CD4-positive, alpha-beta T cell (primary cell): ENCODE results near the gene PAGR1. TPM values are rescaled to one million over a fixed set of nuclear protein-coding genes. Genes with fewer than 3 reads are reported as not detected.
A peak's percentile ranks its signal among the peaks of the same experiment; 100 is the strongest.

ENCODE experiments used
- ATAC-seq: fragments of 200-7000 bp; cut with Tn5 transposase; one replicate; pipeline ENCODE4 v1.10.0; 2022; ENCODE audit warnings: mild to moderate bottlenecking; ENCODE audit not compliant: poor library complexity
- CTCF ChIA-PET: fragments of 350-600 bp; sonication (Branson Sonifier 250); formaldehyde crosslinking; loops from one replicate; lab custom pipeline; 2021; ENCODE audit warnings: antibody characterized with exemption, inconsistent platforms; lab: Charles Lee
- POLR2A ChIA-PET: fragments of 350-600 bp; sonication (Branson Sonifier 250); formaldehyde crosslinking; loops from one replicate; lab custom pipeline; 2021; ENCODE audit warnings: antibody characterized with exemption, inconsistent platforms; lab: Charles Lee
- DNase-seq, 14 experiments: peaks; one replicate each; pipeline ENCODE4 v3.0.0-alpha.2; 2013 to 2020; ENCODE audit warnings: mixed read lengths in 2 of 14
- H3K27ac ChIP-seq, 2 donors: one replicate each; pipeline versions ENCODE4 v1.5.1 to v1.7.0; 2013; ENCODE audit warnings: low read length in 2 of 2, low read depth in 1 of 2, mild to moderate bottlenecking in 1 of 2
- H3K27me3 ChIP-seq, 2 experiments: 1 replicate in 1 of 2; 2 replicates in 1 of 2; pipeline versions ENCODE4 v1.6.1 to v1.7.0; 2013; ENCODE audit warnings: low read length in 2 of 2, control low read depth in 1 of 2, mild to moderate bottlenecking in 1 of 2, moderate library complexity in 1 of 2; ENCODE audit not compliant: insufficient read depth in 2 of 2, control insufficient read depth in 1 of 2
- H3K36me3 ChIP-seq: one replicate; pipeline ENCODE4 v1.6.1; 2013; ENCODE audit warnings: low read length, control low read depth; ENCODE audit not compliant: insufficient read depth
- H3K4me1 ChIP-seq: one replicate; pipeline ENCODE4 v1.6.1; 2013; ENCODE audit warnings: low read length, control low read depth; ENCODE audit not compliant: insufficient read depth
- H3K4me3 ChIP-seq: one replicate; pipeline ENCODE4 v1.5.1; 2013; ENCODE audit warnings: mild to moderate bottlenecking, low read length, moderate library complexity
- H3K9me3 ChIP-seq, 2 experiments: 1 replicate in 1 of 2; 2 replicates in 1 of 2; pipeline versions ENCODE4 v1.6.1 to v1.7.0; 2013; ENCODE audit warnings: low read length in 2 of 2, mild to moderate bottlenecking in 2 of 2, control low read depth in 1 of 2, moderate library complexity in 1 of 2; ENCODE audit not compliant: control insufficient read depth in 1 of 2, insufficient read depth in 1 of 2
- H3K27ac Mint-ChIP-seq: one replicate; pipeline ENCODE4 v1.8.0; 2020; ENCODE audit warnings: mixed read lengths
- H3K27me3 Mint-ChIP-seq: one replicate; pipeline ENCODE4 v1.8.0; 2021; ENCODE audit warnings: mixed read lengths
- H3K36me3 Mint-ChIP-seq: one replicate; pipeline ENCODE4 v1.8.0; 2021; ENCODE audit warnings: low read depth, mixed read lengths
- H3K4me1 Mint-ChIP-seq: one replicate; pipeline ENCODE4 v1.8.0; 2021; ENCODE audit warnings: low read depth, mixed read lengths
- H3K4me3 Mint-ChIP-seq: one replicate; pipeline ENCODE4 v1.8.0; 2020; ENCODE audit warnings: mild to moderate bottlenecking, mixed read lengths
- H3K9me3 Mint-ChIP-seq: one replicate; pipeline ENCODE4 v1.8.0; 2020; ENCODE audit warnings: mixed read lengths
- intact Hi-C, 2 experiments: fragments of 100-400 bp; cut with DNase I in 1 of 2; cut with micrococcal nuclease in 1 of 2; formaldehyde crosslinking; loops; one replicate each; pipeline versions ENCODE4 v1.15.1 to v1.9.0; 2023 to 2025; cut with DNase I, micrococcal nuclease
- polyA plus RNA-seq, 2 donors: library from polyadenylated mRNA; unstranded; fragments of 120-200 nt; gene quantifications; one replicate each; pipeline ENCODE4 v1.2.1, GENCODE V29; 2013
- total RNA-seq, 174 experiments: library from RNA in 2 of 174; stranded (reverse) in 2 of 174; gene quantifications; one replicate each; pipeline ENCODE4 v1.2.3 and lab custom pipeline; 2021 to 2026
- TF ChIP-seq, protein P1 (sequence below): fragments of 200-600 bp; IDR thresholded peaks from one replicate; pipeline ENCODE4 v1.8.0; 2022; ENCODE audit warnings: antibody characterized with exemption, mild to moderate bottlenecking

The PAGR1 gene
- total RNA-seq (10 to 100 TPM; 20.3 TPM), total RNA-seq (lab: John Stamatoyannopoulos, UW) (3.8 to 36.5 (median 20.8) reads per million in 172 experiments)
- 31.7 TPM for polyA plus RNA-seq (2013, experiment 1 of 2)
- polyA plus RNA-seq (2013, experiment 2 of 2) = 27.5 TPM

- H3K4me3 ChIP-seq = peak within 1 kb of the TSS; percentile 95
- peak within 1 kb of the TSS; percentile 97 for H3K4me3 Mint-ChIP-seq
- TF ChIP-seq, protein P1, sequence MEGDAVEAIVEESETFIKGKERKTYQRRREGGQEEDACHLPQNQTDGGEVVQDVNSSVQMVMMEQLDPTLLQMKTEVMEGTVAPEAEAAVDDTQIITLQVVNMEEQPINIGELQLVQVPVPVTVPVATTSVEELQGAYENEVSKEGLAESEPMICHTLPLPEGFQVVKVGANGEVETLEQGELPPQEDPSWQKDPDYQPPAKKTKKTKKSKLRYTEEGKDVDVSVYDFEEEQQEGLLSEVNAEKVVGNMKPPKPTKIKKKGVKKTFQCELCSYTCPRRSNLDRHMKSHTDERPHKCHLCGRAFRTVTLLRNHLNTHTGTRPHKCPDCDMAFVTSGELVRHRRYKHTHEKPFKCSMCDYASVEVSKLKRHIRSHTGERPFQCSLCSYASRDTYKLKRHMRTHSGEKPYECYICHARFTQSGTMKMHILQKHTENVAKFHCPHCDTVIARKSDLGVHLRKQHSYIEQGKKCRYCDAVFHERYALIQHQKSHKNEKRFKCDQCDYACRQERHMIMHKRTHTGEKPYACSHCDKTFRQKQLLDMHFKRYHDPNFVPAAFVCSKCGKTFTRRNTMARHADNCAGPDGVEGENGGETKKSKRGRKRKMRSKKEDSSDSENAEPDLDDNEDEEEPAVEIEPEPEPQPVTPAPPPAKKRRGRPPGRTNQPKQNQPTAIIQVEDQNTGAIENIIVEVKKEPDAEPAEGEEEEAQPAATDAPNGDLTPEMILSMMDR = peak; percentile 97
- peaks cover 23% of the 10 kb centered on the region for H3K36me3 ChIP-seq
- no peaks in the 10 kb centered on the region for H3K27me3 Mint-ChIP-seq
- no peaks in the 10 kb centered on the region for H3K9me3 Mint-ChIP-seq
- ATAC-seq (peak; percentile 73), DNase-seq (peak; percentile 97 to 100 (median 98))
- intact Hi-C loops = loop anchor here (1.0 to 2.0 kb wide), 9 partner anchors 9 to 181 kb away; partner anchors contain the start of genes CDIPT (in 1 of the 2), INO80E (in 1 of the 2) and KIF22 (in 1 of the 2)
- H3K36me3 Mint-ChIP-seq = peaks cover 49% of the 10 kb centered on the region
- ChIA-PET CTCF (interaction anchor here (0.5 to 4.0 kb wide), 19 partner anchors 9 to 146 kb away, joined by 3 to 75 read pairs (median 4); partner anchors contain the start of genes CDIPT, KIF22, MAZ and TMEM219), POLR2A (interaction anchor here (0.6 to 10.4 kb wide), 25 partner anchors 11 to 555 kb away, joined by 3 to 190 read pairs (median 4); partner anchors contain the start of genes ASPHD1, CDIPT, KCTD13 and KIF22)
- H3K4me1 ChIP-seq = peaks cover 92% of the 10 kb centered on the region
- peak within 1 kb of the TSS; percentile 90 for H3K27ac Mint-ChIP-seq
- no peaks in the 10 kb centered on the region for H3K9me3 ChIP-seq
- H3K27ac ChIP-seq = peak within 1 kb of the TSS; percentile 84 to 94
- no peaks in the 10 kb centered on the region for H3K27me3 ChIP-seq
- peaks cover 83% of the 10 kb centered on the region for H3K4me1 Mint-ChIP-seq
Observed at GRCh38 chr16:29815793-29816693, at the start of gene PAGR1. PAGR1 (plus strand) TSS chr16:29816152; CDS start chr16:29816526, 374 bp downstream.

DNA sequence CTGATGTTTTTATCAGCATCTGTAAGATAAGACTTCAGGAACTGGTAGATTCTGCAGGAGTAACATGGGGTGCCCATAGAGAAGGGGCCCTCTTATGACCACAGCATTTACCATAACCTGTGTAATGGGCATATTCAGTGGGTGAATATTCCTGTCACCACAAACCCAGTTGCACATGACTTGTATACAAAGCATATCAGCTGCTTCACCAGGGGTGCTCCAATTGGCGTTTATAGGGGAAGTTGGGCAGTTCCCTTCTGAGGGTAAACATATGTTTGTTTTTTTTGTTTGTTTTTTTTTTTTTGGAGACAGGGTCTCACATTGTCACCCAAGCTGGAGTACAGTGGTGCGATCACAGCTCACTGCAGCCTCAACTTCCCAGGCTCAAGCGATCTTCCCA is 49.4 kb upstream of the PAGR1 start:
- Histone ChIP-seq H3K9me3 (no peaks in the 10 kb centered on the region), H3K27me3 (no peaks in the 10 kb centered on the region), H3K36me3 (no peaks in the 10 kb centered on the region), H3K4me1 (peaks cover 3% of the 10 kb centered on the region), H3K4me3 (no peak overlapping the region), H3K27ac (no peak overlapping the region)
- TF ChIP-seq, protein P1 = no peak
- Mint-ChIP-seq H3K27me3 (no peaks in the 10 kb centered on the region), H3K4me1 (peaks cover 9% of the 10 kb centered on the region), H3K36me3 (no peaks in the 10 kb centered on the region), H3K9me3 (no peaks in the 10 kb centered on the region), H3K4me3 (no peak overlapping the region), H3K27ac (no peak overlapping the region)
- intact Hi-C loops = no loop called here
- ATAC-seq = no peak
- ChIA-PET CTCF (interaction anchor here (0.7 kb wide), 1 partner anchor 41 kb away, joined by 3 read pairs; no protein-coding TSS in a partner anchor), POLR2A (no interaction called here)
- no peak for DNase-seq

DNA sequence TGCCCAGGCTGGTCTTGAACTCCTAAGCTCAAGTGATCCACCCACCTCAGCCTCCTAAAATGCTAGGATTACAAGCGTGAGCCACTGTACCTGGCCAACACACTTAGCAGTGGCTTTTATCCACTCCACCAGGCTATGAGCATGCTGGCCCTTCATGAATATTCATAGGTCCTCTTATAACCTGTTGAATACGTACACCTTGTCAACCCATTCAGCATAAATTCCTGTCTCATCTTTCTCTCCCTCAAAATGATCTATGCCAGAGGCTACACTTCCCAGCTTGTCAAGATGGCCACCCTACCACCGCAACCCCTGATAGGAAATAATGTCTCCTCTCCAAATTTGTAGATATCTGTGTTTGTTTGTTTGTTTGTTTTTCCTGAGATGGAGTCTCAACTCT is 48.9 kb upstream of the PAGR1 start:
- ChIA-PET CTCF (no interaction called here), POLR2A (no interaction called here)
- intact Hi-C loops = no loop called here
- peaks cover 9% of the 10 kb centered on the region for H3K4me1 Mint-ChIP-seq
- TF ChIP-seq, protein P1 = no peak
- no peaks in the 10 kb centered on the region for H3K36me3 ChIP-seq
- no peak overlapping the region for H3K4me3 Mint-ChIP-seq
- H3K36me3 Mint-ChIP-seq = no peaks in the 10 kb centered on the region
- no peaks in the 10 kb centered on the region for H3K27me3 Mint-ChIP-seq
- H3K27ac ChIP-seq = no peak overlapping the region
- no peak for DNase-seq
- H3K9me3 ChIP-seq = no peaks in the 10 kb centered on the region
- H3K27ac Mint-ChIP-seq = no peak overlapping the region
- peaks cover 3% of the 10 kb centered on the region for H3K4me1 ChIP-seq
- no peak overlapping the region for H3K4me3 ChIP-seq
- H3K9me3 Mint-ChIP-seq = no peaks in the 10 kb centered on the region
- H3K27me3 ChIP-seq = no peaks in the 10 kb centered on the region
- no peak for ATAC-seq
